PC-3 (cell line): Measurements from ENCODE around the gene APOH. TPM values are rescaled to one million over a fixed set of nuclear protein-coding genes. Genes with fewer than 3 reads are reported as not detected.

Experiments used
- ATAC-seq: fragments of 200-7000 bp; cut with Tn5 transposase; 2 replicates; pipeline ENCODE4 v1.9.1; 2020; ENCODE audit warnings: mild to moderate bottlenecking, moderate library complexity
- BruUV-seq: library from RNA; stranded (reverse); fragments of 400-500 nt; replicated peaks from 2 replicates; lab custom pipeline; 2021; lab: Mats Ljungman, UMichigan
- CTCF ChIA-PET: fragments of 300-600 bp; sonication (Branson Sonifier 250); formaldehyde crosslinking; loops from one replicate; lab custom pipeline; 2022; ENCODE audit warnings: antibody characterized with exemption; lab: Charles Lee
- POLR2A ChIA-PET: fragments of 300-600 bp; sonication (Branson Sonifier 250); formaldehyde crosslinking; loops from one replicate; lab custom pipeline; 2022; ENCODE audit warnings: antibody characterized with exemption; ENCODE audit not compliant: unreplicated experiment; lab: Charles Lee
- DNase-seq: peaks from one replicate; pipeline ENCODE4 v3.0.0-alpha.2; 2015
- H2AFZ ChIP-seq: fragments of 300-600 bp; sonication (generic); 2 replicates; pipeline ENCODE4 v1.6.0; 2016; ENCODE audit warnings: antibody characterized with exemption, low read length
- H3F3A ChIP-seq: fragments of 300-600 bp; sonication (generic); one replicate; pipeline ENCODE4 v1.6.0; 2017; ENCODE audit warnings: antibody characterized with exemption, low read length, control low read depth, mild to moderate bottlenecking; ENCODE audit not compliant: unreplicated experiment
- H3K27ac ChIP-seq: fragments of 300-600 bp; sonication (generic); 2 replicates; pipeline ENCODE4 v1.5.1; 2016; ENCODE audit warnings: mild to moderate bottlenecking, low read length
- H3K27me3 ChIP-seq: fragments of 300-600 bp; sonication (generic); 2 replicates; pipeline ENCODE4 v1.6.1; 2016; ENCODE audit warnings: low read length, mixed read lengths
- H3K36me3 ChIP-seq: fragments of 300-600 bp; sonication (generic); 2 replicates; pipeline ENCODE4 v1.6.1; 2016; ENCODE audit warnings: low read depth, mixed run types, low read length, mixed read lengths
- H3K4me1 ChIP-seq: fragments of 300-600 bp; sonication (generic); 2 replicates; pipeline ENCODE4 v1.5.1; 2016; ENCODE audit warnings: low read length; ENCODE audit not compliant: insufficient read depth
- H3K4me2 ChIP-seq: fragments of 300-600 bp; sonication (generic); 2 replicates; pipeline ENCODE4 v1.6.0; 2016; ENCODE audit warnings: low read length
- H3K4me3 ChIP-seq: fragments of 300-600 bp; sonication (generic); 2 replicates; pipeline ENCODE4 v1.5.1; 2016; ENCODE audit warnings: mild to moderate bottlenecking, low read length, mixed read lengths
- H3K79me2 ChIP-seq: fragments of 300-600 bp; sonication (generic); 2 replicates; pipeline ENCODE4 v1.6.1; 2017; ENCODE audit warnings: low read length, mixed read lengths
- H3K9ac ChIP-seq: fragments of 300-600 bp; sonication (generic); 2 replicates; pipeline ENCODE4 v1.6.0; 2016; ENCODE audit warnings: mild to moderate bottlenecking, low read length
- H3K9me2 ChIP-seq: fragments of 300-600 bp; sonication (generic); replicated peaks from 2 replicates; pipeline ENCODE4 v1.6.1; 2016; ENCODE audit warnings: mixed run types, low read length, mixed read lengths
- H3K9me3 ChIP-seq: fragments of 300-600 bp; sonication (generic); 2 replicates; pipeline ENCODE4 v1.6.1; 2016; ENCODE audit warnings: low read length, mixed read lengths
- H4K20me1 ChIP-seq: fragments of 300-600 bp; sonication (generic); 2 replicates; pipeline ENCODE4 v1.6.1; 2016; ENCODE audit warnings: low read length, mixed read lengths
- EZH2 ChIP-seq: fragments of 300-600 bp; sonication (generic); IDR thresholded peaks from one replicate; pipeline ENCODE4 v1.6.1; 2017; ENCODE audit warnings: antibody characterized with exemption, mild to moderate bottlenecking, low read length; ENCODE audit not compliant: unreplicated experiment
- EZH2phosphoT487 ChIP-seq: fragments of 300-600 bp; sonication (generic); IDR thresholded peaks from 2 replicates; pipeline ENCODE4 v1.6.1; 2018; ENCODE audit warnings: mild to moderate bottlenecking, antibody characterized with exemption, low read length, borderline replicate concordance
- intact Hi-C: fragments of 100-400 bp; cut with micrococcal nuclease; formaldehyde crosslinking; loops from 2 replicates; pipeline ENCODE4 v1.9.0; 2023
- total RNA-seq: library from RNA; depleted of rRNA; stranded (reverse); fragments of >200 nt; gene quantifications from 2 replicates; pipeline ENCODE4 v1.2.3, GENCODE V29; 2014
- TF ChIP-seq, protein P1 (sequence below): fragments of 300-600 bp; sonication (generic); conservative IDR thresholded peaks from 2 replicates; pipeline ENCODE4 v1.5.1; 2017; ENCODE audit warnings: antibody characterized with exemption, low read depth, mild to moderate bottlenecking, low read length

Gene APOH
- total RNA-seq, 1 experiment from 2014 or later = not detected

DNA sequence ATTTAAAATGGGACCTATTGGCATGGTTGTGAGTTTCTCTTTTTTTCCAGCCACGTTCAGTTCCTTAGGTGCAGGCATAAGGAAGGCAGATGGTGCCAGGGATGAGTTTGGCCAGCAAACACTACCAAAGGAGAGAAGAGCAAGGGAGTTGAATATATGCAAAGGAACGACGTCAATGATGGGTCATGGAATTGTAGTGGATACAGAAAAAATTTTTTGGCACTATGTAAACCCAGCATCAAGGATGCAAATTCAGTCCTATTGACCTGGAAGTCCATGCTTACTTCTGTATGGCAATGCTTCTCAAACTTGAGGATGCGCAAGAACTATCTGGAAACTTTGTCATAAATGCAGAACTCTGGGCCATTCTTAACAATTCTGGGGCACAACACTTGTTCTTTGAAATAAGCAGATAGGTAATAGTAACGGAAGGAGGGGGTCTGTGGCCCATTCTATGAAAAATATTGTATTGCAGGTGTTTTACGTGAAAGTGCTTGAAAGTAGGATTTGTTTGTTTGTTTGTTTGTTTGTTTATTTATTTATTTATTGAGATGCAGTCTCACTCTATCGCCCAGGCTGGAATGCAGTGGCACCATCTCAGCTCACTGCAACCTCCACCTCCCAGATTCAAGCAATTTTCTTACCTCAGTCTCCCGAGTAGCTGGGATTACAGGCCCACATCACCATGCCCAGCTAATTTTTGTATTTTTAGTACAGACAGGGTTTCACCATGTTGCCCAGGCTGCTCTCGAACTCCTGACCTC is 18.0 kb downstream of the APOH start:
- BruUV-seq = no TSS peak
- Histone ChIP-seq H3K4me2 (no peak overlapping the region), H3K79me2 (no peaks in the 10 kb centered on the region), H3K36me3 (no peaks in the 10 kb centered on the region), H3K27me3 (no peaks in the 10 kb centered on the region), H2AFZ (no peak overlapping the region), H3K9ac (no peak overlapping the region), H3K27ac (no peak overlapping the region), H4K20me1 (no peaks in the 10 kb centered on the region), H3K9me2 (0 out of 2 replicates have a peak, but pooled peaks cover 3% of the 10 kb centered on the region), H3K4me1 (no peaks in the 10 kb centered on the region), H3K9me3 (no peaks in the 10 kb centered on the region), H3K4me3 (no peak overlapping the region), H3F3A (no peaks in the 10 kb centered on the region)
- ChIA-PET POLR2A (interaction anchor here (0.6 kb wide), 1 partner anchor 179 kb away, joined by 3 read pairs; no protein-coding TSS in a partner anchor), CTCF (interaction anchor here (0.6 kb wide), 1 partner anchor 412 kb away, joined by 3 read pairs; no protein-coding TSS in a partner anchor)
- DNase-seq (no peak), ATAC-seq (no peak)
- TF ChIP-seq EZH2 = no peak
- TF ChIP-seq EZH2phosphoT487 = no peak
- TF ChIP-seq, protein P1, sequence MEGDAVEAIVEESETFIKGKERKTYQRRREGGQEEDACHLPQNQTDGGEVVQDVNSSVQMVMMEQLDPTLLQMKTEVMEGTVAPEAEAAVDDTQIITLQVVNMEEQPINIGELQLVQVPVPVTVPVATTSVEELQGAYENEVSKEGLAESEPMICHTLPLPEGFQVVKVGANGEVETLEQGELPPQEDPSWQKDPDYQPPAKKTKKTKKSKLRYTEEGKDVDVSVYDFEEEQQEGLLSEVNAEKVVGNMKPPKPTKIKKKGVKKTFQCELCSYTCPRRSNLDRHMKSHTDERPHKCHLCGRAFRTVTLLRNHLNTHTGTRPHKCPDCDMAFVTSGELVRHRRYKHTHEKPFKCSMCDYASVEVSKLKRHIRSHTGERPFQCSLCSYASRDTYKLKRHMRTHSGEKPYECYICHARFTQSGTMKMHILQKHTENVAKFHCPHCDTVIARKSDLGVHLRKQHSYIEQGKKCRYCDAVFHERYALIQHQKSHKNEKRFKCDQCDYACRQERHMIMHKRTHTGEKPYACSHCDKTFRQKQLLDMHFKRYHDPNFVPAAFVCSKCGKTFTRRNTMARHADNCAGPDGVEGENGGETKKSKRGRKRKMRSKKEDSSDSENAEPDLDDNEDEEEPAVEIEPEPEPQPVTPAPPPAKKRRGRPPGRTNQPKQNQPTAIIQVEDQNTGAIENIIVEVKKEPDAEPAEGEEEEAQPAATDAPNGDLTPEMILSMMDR = no peak
- intact Hi-C loops = no loop called here

DNA sequence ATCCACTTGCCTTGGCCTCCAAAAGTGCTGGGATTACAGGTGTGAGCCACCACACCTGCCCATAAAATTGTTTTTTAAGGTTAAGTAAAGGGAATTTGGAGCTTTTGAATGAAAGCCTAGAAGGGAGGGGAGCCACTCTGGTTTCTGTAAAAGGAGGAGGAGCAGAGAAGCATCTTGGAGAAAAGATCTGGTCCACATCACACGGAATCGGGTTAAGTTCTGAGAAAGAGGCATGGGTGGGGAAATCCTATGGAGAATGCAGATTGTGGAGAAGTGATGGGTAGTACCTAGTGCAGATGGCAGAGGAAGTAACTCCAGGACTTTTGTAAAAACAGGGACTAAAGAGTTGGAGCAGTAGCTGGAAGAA is 19.0 kb downstream of the APOH start:
- Histone ChIP-seq H2AFZ (no peak overlapping the region), H3F3A (no peaks in the 10 kb centered on the region), H3K4me1 (no peaks in the 10 kb centered on the region), H3K27me3 (no peaks in the 10 kb centered on the region), H3K9me3 (no peaks in the 10 kb centered on the region), H3K36me3 (no peaks in the 10 kb centered on the region), H3K79me2 (no peaks in the 10 kb centered on the region), H3K4me3 (no peak overlapping the region), H4K20me1 (no peaks in the 10 kb centered on the region), H3K9me2 (0 out of 2 replicates have a peak, but pooled peaks cover 3% of the 10 kb centered on the region), H3K9ac (no peak overlapping the region), H3K4me2 (no peak overlapping the region), H3K27ac (no peak overlapping the region)
- DNase-seq (no peak), ATAC-seq (no peak)
- intact Hi-C loops = no loop called here
- POLR2A ChIA-PET = no interaction called here
- TF ChIP-seq, protein P1 = no peak
- TF ChIP-seq EZH2 (no peak), EZH2phosphoT487 (no peak)
- no TSS peak for BruUV-seq
- CTCF ChIA-PET = no interaction called here

DNA sequence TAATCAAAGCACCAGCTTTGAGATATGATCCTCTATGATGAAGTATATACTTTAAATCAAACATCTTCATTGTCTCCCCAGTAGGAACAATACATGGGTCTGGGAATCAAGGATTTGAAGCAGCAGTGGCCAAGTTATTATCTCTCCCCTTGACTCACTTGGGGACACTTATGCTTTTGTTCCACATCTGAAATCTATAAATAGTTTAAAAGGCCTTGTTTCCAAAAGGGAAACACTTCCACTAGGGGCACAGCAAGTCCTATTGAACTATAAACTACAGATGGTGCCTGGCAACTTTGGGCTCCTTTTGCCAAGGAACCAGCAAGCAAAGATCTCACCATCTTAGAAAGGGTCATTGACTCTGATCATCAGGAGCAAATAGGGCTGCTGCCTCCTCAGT is 21.3 kb downstream of the APOH start:
- Histone ChIP-seq H3K27me3 (no peaks in the 10 kb centered on the region), H3K9me2 (0 out of 2 replicates have a peak, but pooled peaks cover 3% of the 10 kb centered on the region), H3K79me2 (no peaks in the 10 kb centered on the region), H2AFZ (no peak overlapping the region), H3K9ac (no peak overlapping the region), H3K36me3 (no peaks in the 10 kb centered on the region), H3K9me3 (no peaks in the 10 kb centered on the region), H4K20me1 (no peaks in the 10 kb centered on the region), H3K4me2 (no peak overlapping the region), H3K4me3 (no peak overlapping the region), H3F3A (no peaks in the 10 kb centered on the region), H3K27ac (no peak overlapping the region), H3K4me1 (no peaks in the 10 kb centered on the region)
- intact Hi-C loops = no loop called here
- ATAC-seq (no peak), DNase-seq (no peak)
- TF ChIP-seq EZH2 (no peak), EZH2phosphoT487 (no peak)
- TF ChIP-seq, protein P1 = no peak; the same call in 1 of the 2 replicates
- ChIA-PET POLR2A (no interaction called here), CTCF (no interaction called here)
- no TSS peak for BruUV-seq
